ENCODE measurements around the gene TBXT.
A peak's percentile ranks its signal among the peaks of the same experiment; 100 is the strongest.
"Not testable (repeated sequence)": the region's sequence is repeated elsewhere in the genome, so short reads cannot be mapped to it uniquely, and the experiment has no call there.

TBXT gene

GRCh38 chr6:166169549-166170421, 2.1 kb upstream of the TBXT start:
- DNase-seq = no peak

- DNase-seq = no peak
Observed at GRCh38 chr6:166168616-166169548, 1.2 kb upstream of the TBXT start.

- DNase-seq = no peak
Observed at GRCh38 chr6:166167258-166167731, 356 bp downstream of the TBXT start.

DNA sequence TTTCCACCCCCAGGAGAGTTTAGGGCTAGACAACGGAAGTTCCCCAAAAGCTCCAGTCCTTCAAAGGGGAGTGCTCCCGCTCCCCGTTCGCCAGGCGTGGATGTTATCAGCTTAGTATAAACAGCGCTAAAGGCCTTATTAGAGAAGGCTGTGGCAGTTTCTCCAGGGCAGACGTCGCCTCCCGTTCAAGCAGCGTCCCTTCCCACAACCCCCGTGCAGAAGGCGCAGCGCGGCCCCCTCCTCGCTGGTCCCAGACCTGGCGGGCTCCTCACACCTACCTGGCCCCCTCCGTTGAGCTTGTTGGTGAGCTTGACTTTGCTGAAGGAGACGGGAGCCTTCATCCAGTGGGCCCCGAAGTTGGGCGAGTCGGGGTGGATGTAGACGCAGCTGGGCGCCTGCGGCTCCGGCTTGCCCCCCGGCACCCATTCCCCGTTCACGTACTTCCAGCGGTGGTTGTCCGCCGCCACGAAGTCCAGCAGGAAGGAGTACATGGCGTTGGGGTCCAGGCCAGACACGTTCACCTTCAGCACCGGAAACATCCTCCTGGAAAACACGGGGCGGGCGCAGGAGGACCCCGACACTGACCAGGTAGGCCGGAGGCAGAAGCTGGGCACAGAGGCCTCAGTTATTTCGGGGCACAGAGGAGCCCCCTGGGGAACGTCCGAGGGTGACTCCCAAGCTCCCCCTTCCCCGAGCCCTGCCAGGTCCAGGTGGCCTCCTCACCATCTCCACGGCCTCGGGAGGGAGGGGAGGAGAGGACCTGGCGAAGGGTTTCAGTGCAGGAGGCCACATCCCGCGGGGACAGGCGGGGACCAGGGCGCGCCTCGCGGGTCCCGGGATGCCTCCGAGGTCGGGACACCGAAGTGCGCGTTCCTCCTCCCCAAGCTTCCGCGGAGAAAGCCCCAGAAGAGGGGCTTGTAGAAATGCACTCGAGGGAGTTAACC, 1.1 kb downstream of the TBXT start:
- no peak for DNase-seq

GRCh38 chr6:166165558-166166313, 1.9 kb downstream of the TBXT start:
- no peak for DNase-seq

DNA sequence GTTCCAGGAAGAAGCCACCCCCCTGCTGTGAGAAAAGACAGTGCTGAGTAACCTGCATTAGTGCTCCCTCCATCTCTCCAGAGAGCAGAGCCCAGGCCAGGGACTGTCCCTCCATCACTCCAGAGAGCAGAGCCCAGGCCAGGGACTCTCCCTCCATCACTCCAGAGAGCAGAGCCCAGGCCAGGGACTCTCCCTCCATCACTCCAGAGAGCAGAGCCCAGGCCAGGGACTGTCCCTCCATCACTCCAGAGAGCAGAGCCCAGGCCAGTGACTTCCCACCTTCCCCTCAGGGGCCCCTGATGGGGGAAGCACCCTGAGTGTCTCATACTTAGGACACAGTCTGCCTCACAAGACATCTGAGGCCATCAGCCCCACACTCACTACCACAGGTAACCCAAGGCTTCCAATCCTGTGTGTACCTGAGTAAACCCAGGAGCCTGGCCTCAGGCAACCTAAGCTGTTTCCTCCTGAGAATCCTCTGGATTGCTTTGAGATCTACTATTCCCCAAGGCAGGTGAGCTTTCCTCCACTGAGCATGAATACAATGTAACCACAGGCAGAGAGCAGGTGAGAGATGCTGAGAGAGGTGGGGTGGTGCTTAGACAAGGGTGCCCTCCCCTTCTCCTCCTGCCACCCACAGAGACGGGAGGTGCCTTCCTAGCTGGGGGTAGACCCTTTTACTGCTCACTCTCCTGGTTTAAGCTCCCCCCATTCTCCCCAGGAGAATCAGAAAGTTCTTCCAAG, 4.9 kb downstream of the TBXT start:
- DNase-seq = no peak

- no peak for DNase-seq
Observed at GRCh38 chr6:166157930-166158617, 9.6 kb downstream of the TBXT start.

DNA sequence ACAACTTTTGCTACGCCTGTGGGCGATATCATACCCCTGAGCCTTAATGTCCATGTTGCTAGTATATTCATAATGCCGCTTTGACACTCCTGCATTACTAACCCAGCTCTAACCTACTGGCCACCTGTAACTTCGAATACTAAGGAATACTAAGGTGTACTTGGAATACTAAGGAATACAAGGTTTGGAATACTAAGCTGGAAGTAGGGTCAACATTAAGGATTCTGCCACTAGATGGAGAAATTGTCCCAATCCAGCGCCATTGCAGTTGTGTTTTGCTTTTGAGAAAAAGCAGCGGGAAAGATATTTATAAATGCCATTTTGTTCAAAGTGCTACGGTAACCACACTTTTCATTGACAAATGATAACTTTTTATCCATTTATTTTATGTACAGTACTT, 10.7 kb downstream of the TBXT start:
- DNase-seq = peak; percentile 2

DNA sequence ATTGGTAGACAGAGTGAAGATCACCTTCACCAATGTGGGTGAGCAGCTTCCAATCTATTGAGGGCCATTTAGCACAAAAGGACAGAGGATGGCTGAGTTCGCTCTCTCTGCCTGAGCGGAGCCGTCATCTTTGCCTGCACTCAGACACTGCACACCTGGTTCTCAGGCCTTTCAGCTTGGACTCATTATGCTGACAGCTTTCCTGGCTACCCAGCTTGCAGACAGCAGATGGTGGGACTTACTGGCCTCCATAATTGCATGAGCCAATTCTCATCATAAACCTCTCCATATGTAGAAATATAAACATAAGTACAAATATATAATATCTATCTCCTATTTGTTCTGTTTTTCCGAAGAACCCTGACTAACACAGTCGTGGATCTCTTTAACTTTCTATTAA, 13.7 kb downstream of the TBXT start:
- peak; percentile 71 for DNase-seq

DNA sequence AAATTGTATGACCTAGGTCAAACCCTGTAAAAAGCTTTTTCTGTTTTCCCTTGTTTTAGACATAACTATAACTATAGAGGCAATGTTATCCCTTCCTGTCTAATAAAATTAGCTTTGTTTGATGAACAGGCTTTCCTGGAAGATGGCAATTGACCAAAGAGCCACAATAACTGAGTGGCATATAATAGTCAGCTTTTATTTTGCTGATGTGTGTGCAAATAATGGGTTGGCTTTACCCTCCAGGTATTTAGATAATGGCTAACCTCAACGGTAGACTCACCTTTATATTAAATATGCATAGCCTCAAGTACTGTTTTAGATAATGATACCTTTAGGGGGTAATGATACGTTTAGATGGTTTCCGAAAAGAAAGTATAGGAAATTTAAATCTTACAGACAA, 15.0 kb downstream of the TBXT start:
- DNase-seq = peak; percentile 68

DNA sequence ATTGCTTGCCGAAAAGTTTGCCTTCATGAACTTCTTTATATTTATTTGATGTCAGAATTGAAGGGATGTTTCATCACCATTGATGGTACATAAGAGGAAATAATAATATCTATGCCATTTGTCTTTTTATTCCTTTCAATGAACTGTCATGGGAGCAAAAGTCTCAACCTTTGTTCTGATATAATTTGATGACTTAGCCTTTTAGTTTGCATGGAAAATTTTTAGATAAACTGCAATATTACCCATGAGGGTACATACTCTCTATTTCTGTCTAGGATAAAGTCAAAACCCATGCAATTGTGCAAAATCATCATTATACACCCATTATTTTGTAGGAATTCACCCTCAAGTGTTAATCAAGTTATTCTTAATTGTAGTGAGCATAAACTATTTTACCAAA, 15.9 kb downstream of the TBXT start:
- no peak for DNase-seq

DNA sequence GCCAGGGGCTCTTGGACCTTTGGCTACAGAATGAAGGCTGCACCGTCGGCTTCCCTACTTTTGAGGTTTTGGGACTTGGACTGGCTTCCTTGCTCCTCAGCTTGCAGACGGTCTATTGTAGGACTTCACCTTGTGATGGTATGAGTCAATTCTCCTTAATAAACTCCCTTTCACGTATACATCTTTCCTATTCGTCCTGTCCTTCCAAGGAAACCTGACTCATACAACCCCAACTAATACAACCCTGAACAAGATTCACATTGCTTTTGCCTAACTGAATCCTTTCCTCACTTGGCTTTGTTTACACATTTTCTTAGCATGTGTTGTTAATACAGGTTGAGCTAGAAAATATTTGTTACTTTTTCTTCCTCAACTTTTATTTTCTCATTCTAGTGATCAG, 21.9 kb downstream of the TBXT start:
- no peak for DNase-seq

GRCh38 chr6:166143011-166143410, 24.6 kb downstream of the TBXT start:
- DNase-seq = no peak

GRCh38 chr6:166127624-166128472, 39.8 kb downstream of the TBXT start:
- no peak for DNase-seq

DNA sequence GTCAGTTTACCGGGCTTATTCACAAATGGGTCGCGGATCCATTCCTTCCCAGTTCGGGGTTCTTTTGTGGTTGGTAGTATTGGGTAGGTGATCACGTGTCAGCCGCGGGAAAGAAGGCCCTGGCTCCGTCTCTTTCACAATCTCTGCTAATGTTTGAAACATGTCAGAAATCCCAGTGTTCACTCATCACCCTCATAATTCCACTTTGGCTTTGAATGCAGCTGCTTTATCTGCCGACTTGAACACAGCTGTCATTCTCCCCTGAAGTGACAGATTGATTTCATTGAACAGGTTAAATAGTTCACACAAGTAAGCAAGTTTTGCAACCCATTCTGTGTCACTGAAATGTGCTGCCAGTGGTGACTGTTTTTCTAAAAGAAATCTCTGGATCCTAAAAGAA, 44.5 kb downstream of the TBXT start:
- not testable (repeated sequence) for DNase-seq

DNA sequence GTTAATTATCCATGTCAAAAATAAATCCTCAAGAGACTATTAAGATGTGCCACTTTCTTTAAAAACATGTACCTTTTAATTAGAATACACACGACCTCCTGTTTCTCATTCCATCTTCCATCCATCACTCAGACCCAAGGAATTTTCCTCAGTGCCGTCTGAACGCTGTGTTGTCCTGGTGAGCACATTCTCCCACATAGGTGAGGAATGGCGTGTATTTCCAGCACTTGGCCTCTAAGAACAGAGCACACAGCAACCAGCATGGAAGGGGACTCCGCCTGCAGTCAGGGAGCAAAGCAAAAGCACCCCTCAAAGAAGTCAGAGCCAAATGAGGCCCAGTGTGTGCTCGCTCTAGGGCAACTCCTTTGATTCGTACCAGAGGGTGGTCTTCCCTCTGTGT, 45.9 kb downstream of the TBXT start:
- no peak for DNase-seq

DNA sequence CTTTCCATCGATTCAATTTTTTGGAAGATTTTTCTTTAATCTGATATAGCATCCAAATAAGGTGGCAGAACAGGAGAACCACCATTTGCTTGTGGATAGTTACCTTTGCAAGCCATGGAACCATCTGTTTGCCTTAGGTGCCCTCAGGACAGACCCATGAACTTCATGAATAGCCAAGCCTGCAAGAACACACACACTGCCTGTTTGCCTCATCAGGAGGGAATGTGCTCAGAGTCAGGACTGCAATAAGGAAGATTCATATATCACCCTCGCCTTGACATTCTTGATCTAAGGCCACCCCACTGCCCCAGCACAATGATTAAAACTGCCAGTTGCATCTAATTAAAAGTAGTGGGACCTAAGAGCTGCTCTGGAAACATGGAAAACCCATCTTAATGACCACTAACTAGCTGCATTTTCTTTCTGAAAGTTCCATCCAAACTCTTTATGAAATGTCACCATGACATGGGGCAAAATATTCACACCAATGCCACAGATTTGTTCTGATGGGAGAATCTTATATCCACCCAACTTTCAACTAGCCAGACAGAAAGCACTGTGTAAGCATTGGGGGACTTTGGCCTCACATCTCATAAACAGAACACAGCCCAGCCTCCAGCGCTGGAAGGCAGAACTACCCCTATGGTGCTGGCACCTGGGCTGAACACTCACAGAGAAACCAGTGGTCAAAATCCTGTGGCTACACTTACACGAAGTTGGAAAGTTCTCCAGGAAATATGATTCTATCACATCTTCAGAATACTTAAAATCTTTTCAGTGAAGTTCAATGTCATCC, 48.3 kb downstream of the TBXT start:
- DNase-seq = no peak

DNA sequence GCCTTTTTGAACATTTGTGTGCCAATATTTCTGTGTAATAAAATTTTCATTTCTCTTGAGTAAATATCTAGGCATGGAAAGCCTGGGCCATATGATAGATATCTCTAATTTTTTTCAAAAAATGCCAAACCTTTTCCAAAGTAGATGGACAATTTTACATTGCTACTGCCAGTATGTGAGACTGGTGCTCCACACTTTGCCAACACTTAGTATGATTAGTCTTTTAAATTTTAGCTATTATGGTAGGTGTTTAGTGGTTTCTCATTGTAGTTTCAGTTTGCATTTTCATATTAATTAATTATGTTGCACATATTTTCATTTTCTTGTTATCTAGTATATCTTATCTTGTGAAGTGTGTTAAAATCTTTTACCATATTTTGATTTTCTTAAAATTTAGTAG, 52.0 kb downstream of the TBXT start:
- DNase-seq = no peak

GRCh38 chr6:166112580-166112979, 55.1 kb downstream of the TBXT start:
- no peak for DNase-seq

All from NCI-H1105 (cell line).